CD14-positive monocyte (primary cell): ENCODE measurements around the gene RBM19. TPM values are rescaled to one million over a fixed set of nuclear protein-coding genes. Genes with fewer than 3 reads are reported as not detected.

Source experiments
- DNase-seq, 3 donors: peaks; one replicate each; pipeline ENCODE4 v3.0.0-alpha.2; 2011 to 2022
- H2AFZ ChIP-seq: 2 replicates; pipeline ENCODE4 v1.6.0; 2012; ENCODE audit warnings: mild to moderate bottlenecking, low read depth, low read length, inconsistent platforms; ENCODE audit not compliant: insufficient read depth, poor library complexity, severe bottlenecking
- H3K27ac ChIP-seq, 2 donors: 1 replicate in 1 of 2; 2 replicates in 1 of 2; pipeline ENCODE4 v1.5.1; 2012 to 2013; ENCODE audit warnings: low read length in 2 of 2, control low read depth in 1 of 2, inconsistent platforms in 1 of 2, low read depth in 1 of 2, mild to moderate bottlenecking in 1 of 2
- H3K27me3 ChIP-seq, 2 donors: one replicate each; pipeline versions ENCODE4 v1.6.0 to v1.6.1; 2011 to 2013; ENCODE audit warnings: low read length in 2 of 2; ENCODE audit not compliant: control insufficient read depth in 2 of 2, insufficient read depth in 2 of 2
- H3K36me3 ChIP-seq, 2 donors: replicated peaks in 1 of 2; 1 replicate in 1 of 2; 2 replicates in 1 of 2; pipeline versions ENCODE4 v1.5.1 to v1.6.1; 2012 to 2013; ENCODE audit warnings: low read length in 2 of 2, control low read depth in 1 of 2, inconsistent platforms in 1 of 2, mild to moderate bottlenecking in 1 of 2; ENCODE audit not compliant: insufficient read depth in 2 of 2, control insufficient read depth in 1 of 2
- H3K4me1 ChIP-seq, 2 donors: 1 replicate in 1 of 2; 2 replicates in 1 of 2; pipeline versions ENCODE4 v1.5.1 to v1.6.1; 2012 to 2013; ENCODE audit warnings: low read length in 2 of 2, control low read depth in 1 of 2, inconsistent platforms in 1 of 2, mild to moderate bottlenecking in 1 of 2, moderate library complexity in 1 of 2; ENCODE audit not compliant: insufficient read depth in 2 of 2, control insufficient read depth in 1 of 2
- H3K4me2 ChIP-seq: replicated peaks from 2 replicates; pipeline ENCODE3; 2012; ENCODE audit warnings: low read length, moderate library complexity, mild to moderate bottlenecking; ENCODE audit not compliant: poor library complexity, severe bottlenecking; ENCODE audit errors: extremely low read depth
- H3K4me3 ChIP-seq, 3 experiments: fragments of 200-600 bp in 1 of 3; sonication (generic) in 1 of 3; replicated peaks in 1 of 3; 1 replicate in 2 of 3; 2 replicates in 1 of 3; pipeline ENCODE4 v1.5.1; 2011 to 2013; ENCODE audit warnings: low read length in 3 of 3, mild to moderate bottlenecking in 3 of 3, control low read depth in 2 of 3, low read depth in 2 of 3, inconsistent platforms in 1 of 3, moderate library complexity in 1 of 3
- H3K79me2 ChIP-seq: 2 replicates; pipeline ENCODE4 v1.6.0; 2012; ENCODE audit warnings: mild to moderate bottlenecking, control low read depth, inconsistent platforms, low read length, moderate library complexity; ENCODE audit not compliant: insufficient read depth
- H3K9ac ChIP-seq: 2 replicates; pipeline ENCODE4 v1.6.0; 2017; ENCODE audit warnings: low read length, mild to moderate bottlenecking; ENCODE audit not compliant: insufficient read depth, poor library complexity, severe bottlenecking
- H3K9me3 ChIP-seq, 2 donors: replicated peaks in 1 of 2; 1 replicate in 1 of 2; 2 replicates in 1 of 2; pipeline versions ENCODE4 v1.5.1 to v1.6.1; 2012 to 2013; ENCODE audit warnings: low read length in 2 of 2, control low read depth in 1 of 2; ENCODE audit not compliant: control insufficient read depth in 1 of 2, insufficient read depth in 1 of 2
- H4K20me1 ChIP-seq: 2 replicates; pipeline ENCODE4 v1.6.0; 2012; ENCODE audit warnings: mild to moderate bottlenecking, low read length, control low read depth, moderate library complexity; ENCODE audit not compliant: insufficient read depth
- H3K27ac Mint-ChIP-seq, 7 donors: one replicate each; pipeline ENCODE4 v1.8.0; 2020; ENCODE audit warnings: mild to moderate bottlenecking in 7 of 7, mixed read lengths in 7 of 7, moderate library complexity in 6 of 7, inconsistent platforms in 2 of 7
- H3K27me3 Mint-ChIP-seq, 3 donors: one replicate each; pipeline ENCODE4 v1.8.0; 2021 to 2022; ENCODE audit warnings: low read depth in 3 of 3, mild to moderate bottlenecking in 3 of 3, mixed read lengths in 3 of 3, moderate library complexity in 3 of 3, inconsistent platforms in 1 of 3
- H3K36me3 Mint-ChIP-seq, 2 donors: one replicate each; pipeline ENCODE4 v1.8.0; 2020; ENCODE audit warnings: mixed read lengths in 2 of 2, inconsistent platforms in 1 of 2, mild to moderate bottlenecking in 1 of 2
- H3K4me1 Mint-ChIP-seq: one replicate; pipeline ENCODE4 v1.8.0; 2020; ENCODE audit warnings: mild to moderate bottlenecking, mixed read lengths
- H3K4me3 Mint-ChIP-seq, 2 donors: one replicate each; pipeline ENCODE4 v1.8.0; 2020; ENCODE audit warnings: mild to moderate bottlenecking in 2 of 2, mixed read lengths in 2 of 2, moderate library complexity in 1 of 2
- H3K9me3 Mint-ChIP-seq, 7 donors: one replicate each; pipeline ENCODE4 v1.8.0; 2020 to 2022; ENCODE audit warnings: mixed read lengths in 7 of 7, mild to moderate bottlenecking in 6 of 7, moderate library complexity in 6 of 7, inconsistent platforms in 2 of 7
- WGBS: methylation state at CpG from one replicate; pipeline ENCODE4 v1.1.5; 2013; ENCODE audit warnings: missing lambda C conversion rate; ENCODE audit not compliant: insufficient coverage; 5-methylcytosine and 5-hydroxymethylcytosine counted together
- intact Hi-C, 2 donors: fragments of 100-400 bp; cut with micrococcal nuclease; formaldehyde crosslinking; loops; one replicate each; pipeline versions ENCODE4 v1.15.0 to v1.15.1; 2023
- polyA plus RNA-seq, 3 donors: library from polyadenylated mRNA; depleted of rRNA in 1 of 3; unstranded in 2 of 3; stranded (reverse) in 1 of 3; fragments of 300-500 nt in 2 of 3; fragments of >200 nt in 1 of 3; fragmentation: Illumina TruSeq in 2 of 3; gene quantifications; 1 replicate in 2 of 3; 2 replicates in 1 of 3; pipeline ENCODE4 v1.2.3, GENCODE V29; 2012 to 2021
- TF ChIP-seq, protein P1 (sequence below): fragments of 200-600 bp; IDR thresholded peaks from one replicate; pipeline ENCODE4 v1.8.0; 2022; ENCODE audit warnings: antibody characterized with exemption, mild to moderate bottlenecking

Gene RBM19
- polyA plus RNA-seq, 3 donors: 2.1 to 30.4 (median 2.2) TPM

GRCh38 chr12:113892556-113892955, 73.6 kb downstream of the RBM19 start:
- TF ChIP-seq, protein P1, sequence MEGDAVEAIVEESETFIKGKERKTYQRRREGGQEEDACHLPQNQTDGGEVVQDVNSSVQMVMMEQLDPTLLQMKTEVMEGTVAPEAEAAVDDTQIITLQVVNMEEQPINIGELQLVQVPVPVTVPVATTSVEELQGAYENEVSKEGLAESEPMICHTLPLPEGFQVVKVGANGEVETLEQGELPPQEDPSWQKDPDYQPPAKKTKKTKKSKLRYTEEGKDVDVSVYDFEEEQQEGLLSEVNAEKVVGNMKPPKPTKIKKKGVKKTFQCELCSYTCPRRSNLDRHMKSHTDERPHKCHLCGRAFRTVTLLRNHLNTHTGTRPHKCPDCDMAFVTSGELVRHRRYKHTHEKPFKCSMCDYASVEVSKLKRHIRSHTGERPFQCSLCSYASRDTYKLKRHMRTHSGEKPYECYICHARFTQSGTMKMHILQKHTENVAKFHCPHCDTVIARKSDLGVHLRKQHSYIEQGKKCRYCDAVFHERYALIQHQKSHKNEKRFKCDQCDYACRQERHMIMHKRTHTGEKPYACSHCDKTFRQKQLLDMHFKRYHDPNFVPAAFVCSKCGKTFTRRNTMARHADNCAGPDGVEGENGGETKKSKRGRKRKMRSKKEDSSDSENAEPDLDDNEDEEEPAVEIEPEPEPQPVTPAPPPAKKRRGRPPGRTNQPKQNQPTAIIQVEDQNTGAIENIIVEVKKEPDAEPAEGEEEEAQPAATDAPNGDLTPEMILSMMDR: no peak
- 95% methylated on average over 2 of the region's 6 CpGs for WGBS
- H3K4me1 Mint-ChIP-seq: no peaks in the 10 kb centered on the region
- no peak for DNase-seq
- no peaks in the 10 kb centered on the region for H3K79me2 ChIP-seq
- intact Hi-C loops: no loop called here
- no peak overlapping the region for H3K4me2 ChIP-seq
- no peaks in the 10 kb centered on the region for H3K4me1 ChIP-seq
- peaks cover 37 to 38% of the 10 kb centered on the region in 2 donors for H3K36me3 Mint-ChIP-seq
- peaks cover 0 to 46% of the 10 kb centered on the region in 2 donors for H3K36me3 ChIP-seq
- H3K27me3 ChIP-seq: no peaks in the 10 kb centered on the region
- peaks cover 0 to 2% (median 0%) of the 10 kb centered on the region in 3 donors for H3K27me3 Mint-ChIP-seq
- no peak overlapping the region for H3K9ac ChIP-seq
- H3K4me3 ChIP-seq: no peak overlapping the region
- H3K4me3 Mint-ChIP-seq: no peak overlapping the region
- no peak overlapping the region for H3K27ac Mint-ChIP-seq
- no peaks in the 10 kb centered on the region for H4K20me1 ChIP-seq
- no peaks in the 10 kb centered on the region for H3K9me3 ChIP-seq
- H3K9me3 Mint-ChIP-seq: no peaks in the 10 kb centered on the region
- no peak overlapping the region for H2AFZ ChIP-seq
- H3K27ac ChIP-seq: no peak overlapping the region

DNA sequence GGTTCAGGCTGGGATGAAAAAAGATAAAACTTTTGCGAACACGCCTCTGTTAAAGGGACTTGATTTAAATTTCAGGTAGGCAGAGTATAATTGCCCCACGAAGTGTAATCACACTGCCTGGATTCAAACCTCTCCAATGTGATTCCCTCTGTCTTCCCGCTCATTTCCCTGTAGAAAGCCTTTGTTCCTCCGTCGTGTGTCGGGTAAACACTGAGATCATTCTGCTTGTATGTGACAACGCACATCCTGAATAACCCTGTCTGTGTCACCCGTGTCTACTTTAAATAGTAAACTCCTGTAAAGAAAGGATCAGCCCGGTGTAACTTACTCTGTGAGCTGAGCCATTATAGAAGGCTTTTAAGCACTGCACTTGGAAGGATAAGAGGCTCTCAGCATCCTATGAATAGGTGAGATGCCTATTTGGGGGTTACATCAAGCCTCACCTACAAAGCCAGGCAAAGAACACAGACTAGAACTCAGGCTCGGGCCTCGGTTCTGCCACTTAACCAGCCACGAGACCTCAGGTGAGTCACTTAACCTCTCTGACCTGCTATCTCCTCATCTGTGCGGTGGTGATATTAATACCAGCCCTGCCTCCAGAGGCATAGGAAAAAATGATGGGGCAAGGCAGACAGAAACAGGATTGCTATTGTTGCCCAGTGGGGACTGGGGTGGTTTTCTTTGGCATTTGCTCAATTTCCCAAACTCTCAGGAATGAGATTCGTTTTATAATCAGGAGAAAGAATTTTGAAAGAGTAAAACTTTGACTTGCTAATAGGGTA, 74.2 kb downstream of the RBM19 start:
- H3K27me3 Mint-ChIP-seq: peaks cover 0 to 2% (median 0%) of the 10 kb centered on the region in 3 donors
- TF ChIP-seq, protein P1: no peak
- no peak overlapping the region for H3K4me2 ChIP-seq
- H3K4me1 Mint-ChIP-seq: no peaks in the 10 kb centered on the region
- no peaks in the 10 kb centered on the region for H3K79me2 ChIP-seq
- 94% methylated on average over 11 of the region's 15 CpGs for WGBS
- H2AFZ ChIP-seq: no peak overlapping the region
- no peaks in the 10 kb centered on the region for H3K9me3 Mint-ChIP-seq
- no peak overlapping the region for H3K27ac ChIP-seq
- no peak overlapping the region for H3K4me3 Mint-ChIP-seq
- no peak for DNase-seq
- H3K9me3 ChIP-seq: no peaks in the 10 kb centered on the region
- H3K36me3 ChIP-seq: peaks cover 0 to 44% of the 10 kb centered on the region in 2 donors
- peaks cover 39% of the 10 kb centered on the region in 2 donors for H3K36me3 Mint-ChIP-seq
- intact Hi-C loops: no loop called here
- no peak overlapping the region for H3K4me3 ChIP-seq
- no peaks in the 10 kb centered on the region for H4K20me1 ChIP-seq
- no peak overlapping the region for H3K27ac Mint-ChIP-seq
- H3K4me1 ChIP-seq: no peaks in the 10 kb centered on the region
- H3K9ac ChIP-seq: no peak overlapping the region
- H3K27me3 ChIP-seq: no peaks in the 10 kb centered on the region
